GM18517 (cell line): Measurements from ENCODE around the gene AHI1.

Source experiments
- ATAC-seq: cut with Tn5 transposase; IDR thresholded peaks from one replicate; pipeline ENCODE4 v1.9.1; 2021; ENCODE audit warnings: mild to moderate bottlenecking, moderate library complexity; ENCODE audit not compliant: unreplicated experiment

AHI1 gene

GRCh38 chr6:135305684-135306083 is 191.9 kb downstream of the AHI1 start:
- ATAC-seq = no peak

- ATAC-seq = no peak
These were observed 192.7 kb downstream of the AHI1 start for GRCh38 chr6:135304883-135305282.

GRCh38 chr6:135301304-135301703 is 196.2 kb downstream of the AHI1 start:
- no peak for ATAC-seq

GRCh38 chr6:135300576-135300975 is 197.0 kb downstream of the AHI1 start:
- ATAC-seq = no peak

- ATAC-seq = no peak
These were observed 198.3 kb downstream of the AHI1 start for GRCh38 chr6:135299256-135299655.

- no peak for ATAC-seq
These were observed 199.1 kb downstream of the AHI1 start for GRCh38 chr6:135298455-135298854.

GRCh38 chr6:135296715-135297114 is 200.8 kb downstream of the AHI1 start:
- no peak for ATAC-seq

GRCh38 chr6:135295085-135295484 is 202.5 kb downstream of the AHI1 start:
- no peak for ATAC-seq

- ATAC-seq = no peak
These were observed 206.1 kb downstream of the AHI1 start for GRCh38 chr6:135291288-135292076.

GRCh38 chr6:135289816-135290215 is 207.7 kb downstream of the AHI1 start:
- ATAC-seq = no peak

GRCh38 chr6:135286962-135287538 is 210.5 kb downstream of the AHI1 start:
- ATAC-seq = no peak

GRCh38 chr6:135285165-135285564 is 212.4 kb downstream of the AHI1 start:
- ATAC-seq = no peak

- no peak for ATAC-seq
These were observed 213.6 kb downstream of the AHI1 start for GRCh38 chr6:135283926-135284325.

GRCh38 chr6:135282395-135282794 is 215.1 kb downstream of the AHI1 start:
- no peak for ATAC-seq

- no peak for ATAC-seq
These were observed 215.6 kb downstream of the AHI1 start for GRCh38 chr6:135281964-135282363.

GRCh38 chr6:135281227-135281626 is 216.3 kb downstream of the AHI1 start:
- ATAC-seq = no peak

GRCh38 chr6:135280375-135281136 is 217.0 kb downstream of the AHI1 start:
- no peak for ATAC-seq

- ATAC-seq = no peak
These were observed 220.1 kb downstream of the AHI1 start for GRCh38 chr6:135277422-135277821.

GRCh38 chr6:135274561-135275293 is 222.8 kb downstream of the AHI1 start:
- no peak for ATAC-seq

GRCh38 chr6:135271626-135272025 is 225.9 kb downstream of the AHI1 start:
- no peak for ATAC-seq
